ENCODE results near the gene AKAP11. TPM values are rescaled to one million over a fixed set of nuclear protein-coding genes. Genes with fewer than 3 reads are reported as not detected.

The AKAP11 gene, protein sequence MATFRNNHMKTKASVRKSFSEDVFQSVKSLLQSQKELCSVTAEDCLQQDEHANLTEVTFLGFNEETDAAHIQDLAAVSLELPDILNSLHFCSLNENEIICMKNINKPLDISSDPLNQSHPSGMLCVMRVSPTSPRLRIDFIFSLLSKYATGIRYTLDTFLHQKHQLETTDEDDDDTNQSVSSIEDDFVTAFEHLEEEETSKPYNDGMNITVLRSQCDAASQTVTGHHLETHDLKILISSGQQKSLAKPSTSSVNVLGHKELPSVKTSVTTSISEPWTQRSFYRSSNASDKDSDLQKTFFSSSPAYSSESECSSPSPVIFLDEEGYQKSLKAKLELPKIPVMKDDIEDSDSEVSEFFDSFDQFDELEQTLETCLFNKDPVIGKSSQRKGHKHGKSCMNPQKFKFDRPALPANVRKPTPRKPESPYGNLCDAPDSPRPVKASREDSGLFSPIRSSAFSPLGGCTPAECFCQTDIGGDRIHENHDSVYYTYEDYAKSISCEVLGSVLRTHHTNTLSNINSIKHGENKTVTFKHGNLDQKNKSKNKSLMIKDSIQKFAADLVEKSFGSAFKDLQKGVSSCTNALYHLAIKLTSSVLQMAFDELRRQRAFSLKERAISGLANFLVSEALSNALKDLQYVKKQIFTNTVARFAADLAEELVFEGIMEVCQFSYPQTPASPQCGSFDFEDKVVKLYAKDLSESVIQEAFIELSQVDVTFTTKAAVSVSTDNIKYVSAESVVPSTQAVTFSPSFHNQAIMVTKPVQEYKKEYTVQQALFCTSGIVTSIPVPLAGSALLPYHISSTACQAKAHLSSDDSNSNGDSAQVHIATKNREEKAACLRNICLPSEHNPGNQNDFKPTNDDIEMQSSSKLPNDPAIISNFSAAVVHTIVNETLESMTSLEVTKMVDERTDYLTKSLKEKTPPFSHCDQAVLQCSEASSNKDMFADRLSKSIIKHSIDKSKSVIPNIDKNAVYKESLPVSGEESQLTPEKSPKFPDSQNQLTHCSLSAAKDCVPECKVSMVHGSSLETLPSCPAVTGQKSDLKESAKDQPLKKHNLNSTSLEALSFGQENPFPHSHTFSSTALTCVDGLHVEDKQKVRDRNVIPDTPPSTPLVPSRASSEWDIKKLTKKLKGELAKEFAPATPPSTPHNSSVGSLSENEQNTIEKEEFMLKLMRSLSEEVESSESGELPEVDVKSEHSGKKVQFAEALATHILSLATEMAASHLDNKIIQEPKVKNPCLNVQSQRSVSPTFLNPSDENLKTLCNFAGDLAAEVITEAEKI (N-terminal part only)
- total RNA-seq = 17.3 and 35.9 TPM in 2 replicates

GRCh38 chr13:42272115-42272803, at the start of gene AKAP11:
Gene AKAP11 (plus strand): TSS chr13:42272152. CDS start chr13:42286349, 14,197 bp downstream.

Other genes with a start within 250 kb of the AKAP11 start
- gene DGKH, start 223.5 kb upstream of the AKAP11 start, total RNA-seq = 12.3 and 16.3 TPM in 2 replicates

Measured in placental pericyte (primary cell).